GM18951 (cell line): ENCODE results near the gene PIK3AP1.
A peak's percentile ranks its signal among the peaks of the same experiment; 100 is the strongest.
"Not testable (repeated sequence)": the region's sequence is repeated elsewhere in the genome, so short reads cannot be mapped to it uniquely, and the experiment has no call there.

Source experiments
- POLR2A ChIP-seq: IDR thresholded peaks from 4 replicates; pipeline ENCODE4 v1.6.1; 2011; ENCODE audit warnings: mild to moderate bottlenecking; ENCODE audit not compliant: insufficient read length, insufficient read depth; ENCODE audit errors: extremely low read depth
- in situ Hi-C: fragments of 300-500 bp; cut with MboI; formaldehyde crosslinking; loops from one replicate; pipeline ENCODE4 v1.12.0; 2022; ENCODE audit warnings: low sequenced_read_pairs, mixed read lengths, inconsistent platforms; ENCODE audit not compliant: unreplicated experiment

PIK3AP1 gene

GRCh38 chr10:96588060-96588554, 132.2 kb downstream of the PIK3AP1 start:
- in situ Hi-C loops: no loop called here
- TF ChIP-seq POLR2A: peak; percentile 10

- in situ Hi-C loops: no loop called here
- no peak for TF ChIP-seq POLR2A
Observed at GRCh38 chr10:96587264-96588059, 132.9 kb downstream of the PIK3AP1 start.

- in situ Hi-C loops: no loop called here
- peak; percentile 97 for TF ChIP-seq POLR2A
Observed at GRCh38 chr10:96586419-96587263, 133.7 kb downstream of the PIK3AP1 start, which contains the start of gene TM9SF3. TM9SF3 (minus strand) TSS chr10:96587012; CDS start chr10:96586835, 177 bp downstream.

- no peak for TF ChIP-seq POLR2A
- in situ Hi-C loops: no loop called here
Observed at GRCh38 chr10:96585736-96586418, 134.4 kb downstream of the PIK3AP1 start.

GRCh38 chr10:96584474-96584873, 135.8 kb downstream of the PIK3AP1 start:
- no peak for TF ChIP-seq POLR2A
- in situ Hi-C loops: no loop called here

GRCh38 chr10:96584035-96584434, 136.3 kb downstream of the PIK3AP1 start:
- no peak for TF ChIP-seq POLR2A
- in situ Hi-C loops: no loop called here

- in situ Hi-C loops: no loop called here
- TF ChIP-seq POLR2A: no peak
Observed at GRCh38 chr10:96579133-96579532, 141.2 kb downstream of the PIK3AP1 start.

- in situ Hi-C loops: no loop called here
- no peak for TF ChIP-seq POLR2A
Observed at GRCh38 chr10:96578633-96579032, 141.7 kb downstream of the PIK3AP1 start.

GRCh38 chr10:96578022-96578421, 142.3 kb downstream of the PIK3AP1 start:
- in situ Hi-C loops: no loop called here
- TF ChIP-seq POLR2A: no peak

- no peak for TF ChIP-seq POLR2A
- in situ Hi-C loops: no loop called here
Observed at GRCh38 chr10:96577069-96577468, 143.2 kb downstream of the PIK3AP1 start.

- no peak for TF ChIP-seq POLR2A
- in situ Hi-C loops: no loop called here
Observed at GRCh38 chr10:96576277-96576980, 143.9 kb downstream of the PIK3AP1 start.

- in situ Hi-C loops: not testable (repeated sequence)
Observed at GRCh38 chr10:96574564-96574963, 145.8 kb downstream of the PIK3AP1 start.

GRCh38 chr10:96573036-96573435, 147.3 kb downstream of the PIK3AP1 start:
- in situ Hi-C loops: no loop called here
- no peak for TF ChIP-seq POLR2A
